ENCODE measurements around the gene MINAR2. TPM values are rescaled to one million over a fixed set of nuclear protein-coding genes. Genes with fewer than 3 reads are reported as not detected.

The MINAR2 gene
- total RNA-seq, 2 experiments from 2014 or later = not detected

- Mint-ChIP-seq H3K27ac (no peak overlapping the region), H3K4me3 (no peak overlapping the region), H3K27me3 (ENCODE audit: low read depth) (no peaks in the 10 kb centered on the region), H3K4me1 (ENCODE audit: low read depth) (no peaks in the 10 kb centered on the region), H3K36me3 (ENCODE audit: low read depth) (no peaks in the 10 kb centered on the region), H3K9me3 (ENCODE audit: insufficient read depth) (peaks cover 8% of the 10 kb centered on the region)
- ATAC-seq (no peak), DNase-seq (no peak)
- ChIA-PET CTCF (no interaction called here), POLR2A (no interaction called here)
Observed at GRCh38 chr5:129803403-129803802, 55.5 kb downstream of the MINAR2 start.

GRCh38 chr5:129804705-129805104, 56.8 kb downstream of the MINAR2 start:
- ATAC-seq (no peak), DNase-seq (no peak)
- Mint-ChIP-seq H3K27ac (no peak overlapping the region), H3K36me3 (ENCODE audit: low read depth) (no peaks in the 10 kb centered on the region), H3K27me3 (ENCODE audit: low read depth) (no peaks in the 10 kb centered on the region), H3K4me1 (ENCODE audit: low read depth) (no peaks in the 10 kb centered on the region), H3K4me3 (no peak overlapping the region), H3K9me3 (ENCODE audit: insufficient read depth) (no peaks in the 10 kb centered on the region)
- ChIA-PET POLR2A (no interaction called here), CTCF (no interaction called here)

- H3K27ac Mint-ChIP-seq = no peak overlapping the region
- ChIA-PET CTCF (no interaction called here), POLR2A (no interaction called here)
- H3K9me3 Mint-ChIP-seq (ENCODE audit: insufficient read depth) = no peaks in the 10 kb centered on the region
- ATAC-seq (no peak), DNase-seq (no peak)
- H3K27me3 Mint-ChIP-seq (ENCODE audit: low read depth) = no peaks in the 10 kb centered on the region
- no peaks in the 10 kb centered on the region for H3K4me1 Mint-ChIP-seq (ENCODE audit: low read depth)
- no peak overlapping the region for H3K4me3 Mint-ChIP-seq
- no peaks in the 10 kb centered on the region for H3K36me3 Mint-ChIP-seq (ENCODE audit: low read depth)
Observed at GRCh38 chr5:129807162-129807814, 59.4 kb downstream of the MINAR2 start.

Other genes with a start within 250 kb of the MINAR2 start
- gene CHSY3, start 156.4 kb downstream of the MINAR2 start, total RNA-seq = not detected

All from activated CD8-positive, alpha-beta T cell treated with anti-CD3 and anti-CD28 coated beads, Interleukin-2, amount 10 ng/mL, durations not matched to agents 7 days and 5 days (primary cell).